HepG2 (cell line): ENCODE results near the gene HEXD. TPM values are rescaled to one million over a fixed set of nuclear protein-coding genes. Genes with fewer than 3 reads are reported as not detected.
A peak's percentile ranks its signal among the peaks of the same experiment; 100 is the strongest.

Experiments
- ATAC-seq: fragments of 200-7000 bp; cut with Tn5 transposase; 3 replicates; pipeline ENCODE4 v1.9.1; 2020; ENCODE audit warnings: mild to moderate bottlenecking, moderate library complexity
- BruUV-seq: library from RNA; stranded (reverse); fragments of 400-500 nt; replicated peaks from 2 replicates; lab custom pipeline; 2021; lab: Mats Ljungman, UMichigan
- CTCF ChIA-PET: fragments of 300-600 bp; formaldehyde crosslinking; extraction: SDS; loops from one replicate; lab custom pipeline; 2021; ENCODE audit warnings: low total read pairs, inconsistent platforms, low intra/inter-chr PET ratio; lab: Yijun Ruan, JAX
- POLR2A ChIA-PET: fragments of 350-600 bp; sonication (Branson Sonifier 250); formaldehyde crosslinking; loops from one replicate; lab custom pipeline; 2020; ENCODE audit warnings: antibody characterized with exemption, inconsistent platforms; lab: Yijun Ruan, JAX
- DNase-seq: peaks from one replicate; pipeline ENCODE4 v3.0.0-alpha.2; 2015; ENCODE audit warnings: low spot score
- FAIRE-seq: peaks from 3 replicates; lab custom pipeline; 2011; peaks lifted over from hg19 to GRCh38; lab: Jason Lieb, UNC
- H2AFZ ChIP-seq: one replicate; pipeline ENCODE4 v1.6.1; 2011; ENCODE audit warnings: low read length, inconsistent platforms
- H3K27ac ChIP-seq: fragments of 300-600 bp; 3 replicates; pipeline ENCODE4 v1.8.0; 2011; ENCODE audit warnings: mixed run types, mild to moderate bottlenecking, mixed read lengths, low read length, inconsistent platforms; ENCODE audit not compliant: insufficient read depth; ENCODE audit errors: extremely low read length
- H3K27me3 ChIP-seq, 2 experiments: fragments of 200-600 bp in 1 of 2; 2 replicates in 1 of 2; 3 replicates in 1 of 2; pipeline versions ENCODE4 v1.6.0 to v1.8.0; 2011; ENCODE audit warnings: low read length in 2 of 2, mild to moderate bottlenecking in 2 of 2, moderate library complexity in 2 of 2, inconsistent platforms in 1 of 2; ENCODE audit not compliant: insufficient read depth in 2 of 2, control insufficient read depth in 1 of 2
- H3K36me3 ChIP-seq, 2 experiments: fragments of 200-600 bp in 1 of 2; replicated peaks in 1 of 2; 2 replicates in 1 of 2; 3 replicates in 1 of 2; pipeline versions ENCODE4 v1.5.1 to v1.8.0; 2011; ENCODE audit warnings: low read length in 2 of 2, inconsistent platforms in 1 of 2; ENCODE audit not compliant: insufficient read depth in 2 of 2, control insufficient read depth in 1 of 2
- H3K4me1 ChIP-seq: 2 replicates; pipeline ENCODE4 v1.5.1; 2012; ENCODE audit warnings: low read length, inconsistent platforms; ENCODE audit not compliant: insufficient read depth
- H3K4me2 ChIP-seq: 2 replicates; pipeline ENCODE4 v1.6.0; 2011; ENCODE audit warnings: low read depth, low read length, inconsistent platforms
- H3K4me3 ChIP-seq, 3 experiments: fragments of 200-600 bp in 1 of 3; sonication (generic), shearing (Covaris generic) in 1 of 3; replicated peaks in 1 of 3; 2 replicates each; pipeline ENCODE4 v1.5.1; 2011 to 2016; ENCODE audit warnings: low read length in 3 of 3, inconsistent platforms in 2 of 3, low read depth in 2 of 3, mild to moderate bottlenecking in 2 of 3, control low read depth in 1 of 3, mixed read lengths in 1 of 3; ENCODE audit not compliant: insufficient read depth in 1 of 3
- H3K79me2 ChIP-seq: one replicate; pipeline ENCODE4 v1.6.1; 2011; ENCODE audit warnings: low read length, inconsistent platforms; ENCODE audit not compliant: insufficient read depth
- H3K9ac ChIP-seq: 2 replicates; pipeline ENCODE4 v1.6.0; 2011; ENCODE audit warnings: mild to moderate bottlenecking, low read depth, low read length, inconsistent platforms; ENCODE audit not compliant: insufficient read depth
- H3K9me3 ChIP-seq: 2 replicates; pipeline ENCODE4 v1.5.1; 2012; ENCODE audit warnings: mild to moderate bottlenecking, low read length
- H4K20me1 ChIP-seq: 2 replicates; pipeline ENCODE4 v1.6.0; 2011; ENCODE audit warnings: inconsistent platforms, mild to moderate bottlenecking, low read length, moderate library complexity; ENCODE audit not compliant: insufficient read depth
- ATAD3A ChIP-seq: sonication (generic); formaldehyde crosslinking; IDR thresholded peaks from 2 replicates; pipeline ENCODE4 v1.4.0; 2020; ENCODE audit warnings: missing genetic modification reagents
- GABPB1 ChIP-seq: IDR thresholded peaks from 2 replicates; pipeline ENCODE4 v1.6.1; 2016; ENCODE audit warnings: mild to moderate bottlenecking, missing genetic modification reagents, moderate library complexity, missing compliant biosample characterization
- KLF15 ChIP-seq: sonication (generic); formaldehyde crosslinking; IDR thresholded peaks from 2 replicates; pipeline ENCODE4 v1.8.1; 2023; ENCODE audit warnings: borderline replicate concordance, mild to moderate bottlenecking, inconsistent platforms, missing genetic modification reagents, mixed read lengths
- LCORL ChIP-seq, 2 experiments: fragments of 450-650 bp in 1 of 2; sonication (generic) in 1 of 2; formaldehyde crosslinking in 1 of 2; IDR thresholded peaks; 2 replicates each; pipeline versions ENCODE4 v1.5.0 to v1.6.1; 2017 to 2020; ENCODE audit warnings: antibody characterized with exemption in 1 of 2, missing genetic modification reagents in 1 of 2
- POLR2G ChIP-seq: fragments of 200-400 bp; formaldehyde crosslinking; IDR thresholded peaks from 2 replicates; pipeline ENCODE4 v1.6.1; 2018; ENCODE audit warnings: mild to moderate bottlenecking, low read depth, low read length, moderate library complexity
- ZBTB38 ChIP-seq: sonication (generic); formaldehyde crosslinking; IDR thresholded peaks from 2 replicates; pipeline ENCODE4 v1.5.1; 2020; ENCODE audit warnings: mild to moderate bottlenecking, missing genetic modification reagents
- ZNF138 ChIP-seq: sonication (generic); formaldehyde crosslinking; IDR thresholded peaks from 2 replicates; pipeline ENCODE4 v1.5.0; 2020; ENCODE audit warnings: mild to moderate bottlenecking, low read depth, missing genetic modification reagents
- ZNF451 ChIP-seq: sonication (generic); formaldehyde crosslinking; IDR thresholded peaks from 2 replicates; pipeline ENCODE4 v1.5.0; 2020; ENCODE audit warnings: mild to moderate bottlenecking, missing genetic modification reagents
- ZSCAN20 ChIP-seq: sonication (generic); formaldehyde crosslinking; IDR thresholded peaks from 2 replicates; pipeline ENCODE4 v1.4.0; 2020; ENCODE audit warnings: missing genetic modification reagents, mild to moderate bottlenecking, borderline replicate concordance
- WGBS: methylation state at CpG from one replicate; pipeline ENCODE4 v1.1.6; 2017; ENCODE audit warnings: low lambda C conversion rate; 5-methylcytosine and 5-hydroxymethylcytosine counted together
- in situ Hi-C: cut with HindIII; loops from 2 replicates; pipeline ENCODE4 v1.10.0; 2017; ENCODE audit warnings: low pct_unique_long_range_greater_than_20kb; ENCODE audit not compliant: extremely low pct_ligation_motif_present
- intact Hi-C: fragments of 100-400 bp; cut with micrococcal nuclease; formaldehyde crosslinking; loops from one replicate; pipeline ENCODE4 v1.10.0; 2022; ENCODE audit not compliant: unreplicated experiment
- polyA plus RNA-seq, 8 experiments: library from polyadenylated mRNA; depleted of rRNA in 3 of 8; stranded (reverse) in 7 of 8; unstranded in 1 of 8; fragments of >200 nt; fragmentation: Illumina TruSeq in 4 of 8; extraction: Trizol in 4 of 8; gene quantifications; 2 replicates each; pipeline versions ENCODE4 v1.2.1 to v1.2.3, GENCODE V29; 2011 to 2016; ENCODE audit warnings: low read depth in 4 of 8, missing spikeins in 1 of 8, mixed read lengths in 1 of 8; ENCODE audit not compliant: insufficient read depth in 1 of 8
- total RNA-seq, 5 experiments: library from RNA; depleted of rRNA; stranded (reverse); fragments of >200 nt; fragmentation: Illumina TruSeq; extraction: Trizol; gene quantifications; 2 replicates each; pipeline ENCODE4 v1.2.3, GENCODE V29; 2016; ENCODE audit warnings: low read depth in 1 of 5
- TF ChIP-seq, protein P1 (sequence below): sonication (generic); formaldehyde crosslinking; IDR thresholded peaks from 2 replicates; pipeline ENCODE4 v1.4.0; 2020; ENCODE audit warnings: low read depth, missing genetic modification reagents
- TF ChIP-seq, protein P2 (sequence below): sonication (generic); formaldehyde crosslinking; IDR thresholded peaks from 2 replicates; pipeline ENCODE4 v1.5.0; 2020; ENCODE audit warnings: missing genetic modification reagents
- TF ChIP-seq, protein P3 (sequence below): IDR thresholded peaks from 2 replicates; pipeline ENCODE4 v1.6.1; 2016; ENCODE audit warnings: mild to moderate bottlenecking, missing biosample characterization, missing genetic modification reagents
- TF ChIP-seq, protein P4 (sequence below): sonication (generic); formaldehyde crosslinking; IDR thresholded peaks from 2 replicates; pipeline ENCODE4 v1.9.0; 2021; ENCODE audit warnings: missing genetic modification reagents, mild to moderate bottlenecking, borderline replicate concordance
- TF ChIP-seq, protein P5 (sequence below): sonication (generic); formaldehyde crosslinking; IDR thresholded peaks from 2 replicates; pipeline ENCODE4 v1.4.0; 2020; ENCODE audit warnings: missing genetic modification reagents, low read depth, mild to moderate bottlenecking, borderline replicate concordance

Gene HEXD
- total and polyA plus RNA-seq, 2 of the 13 experiments (the other 11 are each of a cell fraction or from before 2014, with no cell fraction given) = 22.3 to 41.8 TPM

DNA sequence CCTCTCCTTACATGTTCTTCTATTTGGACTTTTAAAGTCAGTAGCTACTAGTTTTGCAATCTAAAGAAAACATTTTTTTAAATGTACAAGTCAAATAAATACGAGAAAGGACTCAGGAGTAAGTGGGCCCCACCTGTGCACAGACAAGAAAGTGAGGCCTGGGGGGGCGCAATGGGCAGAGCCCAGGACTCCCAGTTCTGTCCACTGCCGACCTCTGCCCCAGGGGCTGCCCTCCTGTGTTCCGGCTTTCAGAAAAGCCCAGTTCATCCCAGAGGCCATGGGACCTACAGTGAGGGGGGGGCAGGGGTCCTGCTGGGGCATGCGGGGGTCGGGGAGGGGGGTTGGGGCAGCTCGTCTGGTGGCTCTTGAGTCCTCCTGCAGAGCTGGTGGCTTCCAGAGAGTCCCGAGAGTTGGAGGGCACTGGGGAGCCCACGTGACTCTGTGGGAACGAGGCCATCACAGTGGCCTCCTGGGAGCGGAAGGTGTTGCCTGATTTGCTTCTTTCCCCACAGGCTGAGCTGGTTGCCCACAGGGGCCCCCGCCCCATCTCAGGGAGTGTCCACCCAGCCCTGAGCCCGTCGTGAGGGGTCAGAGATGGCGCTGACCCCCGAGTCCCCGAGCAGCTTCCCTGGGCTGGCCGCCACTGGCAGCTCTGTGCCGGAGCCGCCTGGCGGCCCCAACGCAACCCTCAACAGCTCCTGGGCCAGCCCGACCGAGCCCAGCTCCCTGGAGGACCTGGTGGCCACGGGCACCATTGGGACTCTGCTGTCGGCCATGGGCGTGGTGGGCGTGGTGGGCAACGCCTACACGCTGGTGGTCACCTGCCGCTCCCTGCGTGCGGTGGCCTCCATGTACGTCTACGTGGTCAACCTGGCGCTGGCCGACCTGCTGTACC, 44.2 kb upstream of the HEXD start:
- Histone ChIP-seq H3K9me3 (no peaks in the 10 kb centered on the region), H3K36me3 (no peaks in the 10 kb centered on the region), H2AFZ (no peak overlapping the region), H3K79me2 (no peaks in the 10 kb centered on the region), H3K27ac (no peak overlapping the region), H3K4me3 (no peak overlapping the region), H3K4me2 (peak overlapping the region; percentile 42; the same call in 1 of the 2 replicates), H3K9ac (0 out of 2 replicates have a peak overlapping the region, but pooled peaks have one; percentile 7), H3K27me3 (peaks cover 2 to 11% of the 10 kb centered on the region in 2 experiments; a peak in 3 of 5 replicates), H4K20me1 (no peaks in the 10 kb centered on the region), H3K4me1 (peaks cover 77% of the 10 kb centered on the region)
- intact Hi-C loops (no loop called here), in situ Hi-C loops (no loop called here)
- WGBS = 50% methylated on average over 12 of the region's 37 CpGs
- no peak for DNase-seq
- ChIA-PET POLR2A (interaction anchor here (0.5 to 1.5 kb wide), 4 partner anchors 10 to 183 kb away, joined by 3 to 7 read pairs (median 3); no protein-coding TSS in a partner anchor), CTCF (no interaction called here)
- ATAC-seq = 0 out of 3 replicates have a peak, but pooled peaks have one; percentile 4
- FAIRE-seq = no peak
- BruUV-seq = no TSS peak
- TF ChIP-seq LCORL (IDR thresholded peaks at IDR 0.05) (no peak), LCORL (CRISPR knock-in tag; IDR thresholded peaks at IDR 0.05) (no peak), ZNF451 (CRISPR knock-in tag) (0 out of 2 replicates have a peak, but pooled peaks have one; percentile 27), ZNF138 (CRISPR knock-in tag) (no peak), ZBTB38 (CRISPR knock-in tag) (peak; percentile 75; the same call in 1 of the 2 replicates), GABPB1 (CRISPR knock-in tag) (peak; percentile 18; the same call in 1 of the 2 replicates), POLR2G (no peak), ZSCAN20 (no peak), ATAD3A (CRISPR knock-in tag) (no peak), KLF15 (CRISPR knock-in tag) (no peak)
- TF ChIP-seq, protein P1, sequence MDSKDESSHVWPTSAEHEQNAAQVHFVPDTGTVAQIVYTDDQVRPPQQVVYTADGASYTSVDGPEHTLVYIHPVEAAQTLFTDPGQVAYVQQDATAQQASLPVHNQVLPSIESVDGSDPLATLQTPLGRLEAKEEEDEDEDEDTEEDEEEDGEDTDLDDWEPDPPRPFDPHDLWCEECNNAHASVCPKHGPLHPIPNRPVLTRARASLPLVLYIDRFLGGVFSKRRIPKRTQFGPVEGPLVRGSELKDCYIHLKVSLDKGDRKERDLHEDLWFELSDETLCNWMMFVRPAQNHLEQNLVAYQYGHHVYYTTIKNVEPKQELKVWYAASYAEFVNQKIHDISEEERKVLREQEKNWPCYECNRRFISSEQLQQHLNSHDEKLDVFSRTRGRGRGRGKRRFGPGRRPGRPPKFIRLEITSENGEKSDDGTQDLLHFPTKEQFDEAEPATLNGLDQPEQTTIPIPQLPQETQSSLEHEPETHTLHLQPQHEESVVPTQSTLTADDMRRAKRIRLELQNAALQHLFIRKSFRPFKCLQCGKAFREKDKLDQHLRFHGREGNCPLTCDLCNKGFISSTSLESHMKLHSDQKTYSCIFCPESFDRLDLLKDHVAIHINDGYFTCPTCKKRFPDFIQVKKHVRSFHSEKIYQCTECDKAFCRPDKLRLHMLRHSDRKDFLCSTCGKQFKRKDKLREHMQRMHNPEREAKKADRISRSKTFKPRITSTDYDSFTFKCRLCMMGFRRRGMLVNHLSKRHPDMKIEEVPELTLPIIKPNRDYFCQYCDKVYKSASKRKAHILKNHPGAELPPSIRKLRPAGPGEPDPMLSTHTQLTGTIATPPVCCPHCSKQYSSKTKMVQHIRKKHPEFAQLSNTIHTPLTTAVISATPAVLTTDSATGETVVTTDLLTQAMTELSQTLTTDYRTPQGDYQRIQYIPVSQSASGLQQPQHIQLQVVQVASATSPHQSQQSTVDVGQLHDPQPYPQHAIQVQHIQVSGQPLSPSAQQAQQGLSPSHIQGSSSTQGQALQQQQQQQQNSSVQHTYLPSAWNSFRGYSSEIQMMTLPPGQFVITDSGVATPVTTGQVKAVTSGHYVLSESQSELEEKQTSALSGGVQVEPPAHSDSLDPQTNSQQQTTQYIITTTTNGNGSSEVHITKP (CRISPR knock-in tag) = no peak
- TF ChIP-seq, protein P2, sequence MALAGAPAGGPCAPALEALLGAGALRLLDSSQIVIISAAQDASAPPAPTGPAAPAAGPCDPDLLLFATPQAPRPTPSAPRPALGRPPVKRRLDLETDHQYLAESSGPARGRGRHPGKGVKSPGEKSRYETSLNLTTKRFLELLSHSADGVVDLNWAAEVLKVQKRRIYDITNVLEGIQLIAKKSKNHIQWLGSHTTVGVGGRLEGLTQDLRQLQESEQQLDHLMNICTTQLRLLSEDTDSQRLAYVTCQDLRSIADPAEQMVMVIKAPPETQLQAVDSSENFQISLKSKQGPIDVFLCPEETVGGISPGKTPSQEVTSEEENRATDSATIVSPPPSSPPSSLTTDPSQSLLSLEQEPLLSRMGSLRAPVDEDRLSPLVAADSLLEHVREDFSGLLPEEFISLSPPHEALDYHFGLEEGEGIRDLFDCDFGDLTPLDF (CRISPR knock-in tag) = no peak
- TF ChIP-seq, protein P3, sequence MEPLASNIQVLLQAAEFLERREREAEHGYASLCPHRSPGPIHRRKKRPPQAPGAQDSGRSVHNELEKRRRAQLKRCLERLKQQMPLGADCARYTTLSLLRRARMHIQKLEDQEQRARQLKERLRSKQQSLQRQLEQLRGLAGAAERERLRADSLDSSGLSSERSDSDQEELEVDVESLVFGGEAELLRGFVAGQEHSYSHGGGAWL (CRISPR knock-in tag) = no peak
- TF ChIP-seq, protein P4, sequence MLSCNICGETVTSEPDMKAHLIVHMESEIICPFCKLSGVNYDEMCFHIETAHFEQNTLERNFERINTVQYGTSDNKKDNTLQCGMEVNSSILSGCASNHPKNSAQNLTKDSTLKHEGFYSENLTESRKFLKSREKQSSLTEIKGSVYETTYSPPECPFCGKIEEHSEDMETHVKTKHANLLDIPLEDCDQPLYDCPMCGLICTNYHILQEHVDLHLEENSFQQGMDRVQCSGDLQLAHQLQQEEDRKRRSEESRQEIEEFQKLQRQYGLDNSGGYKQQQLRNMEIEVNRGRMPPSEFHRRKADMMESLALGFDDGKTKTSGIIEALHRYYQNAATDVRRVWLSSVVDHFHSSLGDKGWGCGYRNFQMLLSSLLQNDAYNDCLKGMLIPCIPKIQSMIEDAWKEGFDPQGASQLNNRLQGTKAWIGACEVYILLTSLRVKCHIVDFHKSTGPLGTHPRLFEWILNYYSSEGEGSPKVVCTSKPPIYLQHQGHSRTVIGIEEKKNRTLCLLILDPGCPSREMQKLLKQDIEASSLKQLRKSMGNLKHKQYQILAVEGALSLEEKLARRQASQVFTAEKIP = no peak
- TF ChIP-seq, protein P5, sequence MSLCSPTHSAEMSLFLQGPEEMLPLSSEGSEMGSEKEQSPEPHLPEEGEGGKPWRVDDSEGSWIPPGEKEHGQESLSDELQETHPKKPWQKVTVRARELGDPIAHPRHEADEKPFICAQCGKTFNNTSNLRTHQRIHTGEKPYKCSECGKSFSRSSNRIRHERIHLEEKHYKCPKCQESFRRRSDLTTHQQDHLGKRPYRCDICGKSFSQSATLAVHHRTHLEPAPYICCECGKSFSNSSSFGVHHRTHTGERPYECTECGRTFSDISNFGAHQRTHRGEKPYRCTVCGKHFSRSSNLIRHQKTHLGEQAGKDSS (CRISPR knock-in tag) = no peak
